Measurements from ENCODE around the gene GPHN. TPM values are rescaled to one million over a fixed set of nuclear protein-coding genes. Genes with fewer than 3 reads are reported as not detected.

GPHN gene
- total and polyA plus RNA-seq, 10 of the 15 experiments (the other 5 are each of a cell fraction or from before 2014, with no cell fraction given), result 22.3 to 48.8 (median 33.1) TPM

GRCh38 chr14:66619952-66620351 lies 112.0 kb downstream of the GPHN start:
- SMC1A ChIA-PET (ENCODE audit: uncharacterized antibody, unreplicated experiment), result no interaction called here
- TF ChIP-seq CTCF (IDR thresholded peaks at IDR 0.05 in 2 of 3, conservative IDR thresholded peaks at IDR 0.05 in 1 of 3; ENCODE audit: control insufficient read depth in 2 of 3, extremely low read depth in 1 of 3, insufficient read depth in 1 of 3, low read depth in 3 of 3, low read length in 3 of 3) (no peak), RAD51 (IDR thresholded peaks at IDR 0.05) (no peak), BHLHE40 (IDR thresholded peaks at IDR 0.05; ENCODE audit: borderline replicate concordance in 1 of 2, low read depth in 2 of 2, low read length in 1 of 2) (no peak), SMARCA5 (IDR thresholded peaks at IDR 0.05) (peak; percentile 28; the same call in 1 of the 2 replicates), REST (IDR thresholded peaks at IDR 0.05; ENCODE audit: low read depth, low read length) (no peak), EGR1 (IDR thresholded peaks at IDR 0.05; ENCODE audit: borderline replicate concordance in 1 of 2, low read depth in 2 of 2, low read length in 2 of 2) (no peak), SRF (IDR thresholded peaks at IDR 0.05; ENCODE audit: low read depth in 2 of 2, low read length in 2 of 2) (no peak), SPI1 (IDR thresholded peaks at IDR 0.05; ENCODE audit: borderline replicate concordance, insufficient read depth, low read depth, low read length) (no peak), STAT1 (conservative IDR thresholded peaks at IDR 0.05) (no peak), IKZF2 (IDR thresholded peaks at IDR 0.05) (no peak), IKZF1 (conservative IDR thresholded peaks at IDR 0.05) (0 out of 2 replicates have a peak, but pooled peaks have one; percentile 5)
- Histone ChIP-seq H3K9ac (ENCODE audit: control insufficient read depth, insufficient read depth, low read length) (no peak overlapping the region), H3K36me3 (ENCODE audit: control insufficient read depth in 2 of 2, insufficient read depth in 2 of 2, low read length in 1 of 2) (peaks cover 0 to 1% of the 10 kb centered on the region in 2 experiments; a peak in 2 of 4 replicates), H3K27ac (ENCODE audit: control insufficient read depth, insufficient read depth) (no peak overlapping the region; the same call in 1 of the 2 replicates), H4K20me1 (ENCODE audit: control insufficient read depth, insufficient read depth) (no peaks in the 10 kb centered on the region), H2AFZ (ENCODE audit: control insufficient read depth, low read depth, low read length) (no peak overlapping the region), H3K4me2 (ENCODE audit: control insufficient read depth, insufficient read depth) (no peak overlapping the region), H3K4me1 (ENCODE audit: control insufficient read depth, insufficient read depth, low read length) (no peaks in the 10 kb centered on the region), H3K27me3 (replicated peaks in 1 of 2; ENCODE audit: control insufficient read depth in 2 of 2, insufficient read depth in 2 of 2, low read length in 1 of 2) (no peaks in the 10 kb centered on the region), H3K4me3 (no peak overlapping the region), H3K79me2 (ENCODE audit: control insufficient read depth, insufficient read depth, low read length) (peaks cover 11% of the 10 kb centered on the region), H3K9me3 (replicated peaks; ENCODE audit: control insufficient read depth, insufficient read depth, low read length) (peaks cover 22% of the 10 kb centered on the region)
- RAD21 ChIA-PET (ENCODE audit: unreplicated experiment), result no interaction called here
- WGBS (ENCODE audit: insufficient coverage, insufficient replicate concordance, low lambda C conversion rate, missing lambda C conversion rate), result 100% methylated on average over 2 of the region's 2 CpGs
- intact Hi-C loops (cut with micrococcal nuclease; ENCODE audit: unreplicated experiment), result loop anchor here (5.0 to 10.0 kb wide), 3 partner anchors 255 to 665 kb away; no protein-coding TSS in a partner anchor
- in situ Hi-C loops (cut with MboI), result no loop called here
- ATAC-seq (peak; percentile 30; the same call in 2 of the 3 replicates), FAIRE-seq (no peak), DNase-seq (ENCODE audit: low read depth, low spot score) (no peak)
- no TSS peak for BruUV-seq (replicated peaks)
- POLR2A ChIA-PET, result no interaction called here
- CTCF ChIA-PET, result interaction anchor here (1.5 kb wide), 1 partner anchor 113 kb away, joined by 4 read pairs; the partner anchor contains the start of gene GPHN
